ENCODE measurements around the gene BICD1.

DNA sequence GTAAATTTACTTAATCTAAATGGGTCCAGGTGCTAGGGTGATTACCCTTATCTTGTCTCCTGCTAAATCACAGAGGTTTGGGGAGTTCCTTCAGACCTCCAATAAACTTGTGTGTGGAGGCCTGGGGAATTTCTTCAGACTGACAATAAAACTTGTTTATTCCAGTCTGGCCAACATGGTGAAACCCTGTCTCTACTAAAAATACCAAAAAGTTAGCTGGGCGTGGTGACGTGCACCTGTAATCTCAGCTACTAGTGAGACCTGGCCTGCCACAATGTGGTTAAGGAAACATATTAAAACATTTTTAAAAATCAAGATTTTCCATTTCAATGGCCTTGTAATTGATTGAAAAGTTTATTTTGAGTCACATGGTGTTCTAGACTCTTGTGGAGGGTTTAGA, 165.8 kb downstream of the BICD1 start:
- TF ChIP-seq, protein P1, sequence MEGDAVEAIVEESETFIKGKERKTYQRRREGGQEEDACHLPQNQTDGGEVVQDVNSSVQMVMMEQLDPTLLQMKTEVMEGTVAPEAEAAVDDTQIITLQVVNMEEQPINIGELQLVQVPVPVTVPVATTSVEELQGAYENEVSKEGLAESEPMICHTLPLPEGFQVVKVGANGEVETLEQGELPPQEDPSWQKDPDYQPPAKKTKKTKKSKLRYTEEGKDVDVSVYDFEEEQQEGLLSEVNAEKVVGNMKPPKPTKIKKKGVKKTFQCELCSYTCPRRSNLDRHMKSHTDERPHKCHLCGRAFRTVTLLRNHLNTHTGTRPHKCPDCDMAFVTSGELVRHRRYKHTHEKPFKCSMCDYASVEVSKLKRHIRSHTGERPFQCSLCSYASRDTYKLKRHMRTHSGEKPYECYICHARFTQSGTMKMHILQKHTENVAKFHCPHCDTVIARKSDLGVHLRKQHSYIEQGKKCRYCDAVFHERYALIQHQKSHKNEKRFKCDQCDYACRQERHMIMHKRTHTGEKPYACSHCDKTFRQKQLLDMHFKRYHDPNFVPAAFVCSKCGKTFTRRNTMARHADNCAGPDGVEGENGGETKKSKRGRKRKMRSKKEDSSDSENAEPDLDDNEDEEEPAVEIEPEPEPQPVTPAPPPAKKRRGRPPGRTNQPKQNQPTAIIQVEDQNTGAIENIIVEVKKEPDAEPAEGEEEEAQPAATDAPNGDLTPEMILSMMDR (IDR thresholded peaks at IDR 0.05) = no peak
- no peak for TF ChIP-seq POLR2A (IDR thresholded peaks at IDR 0.05)

Data from esophagus squamous epithelium (tissue), 4 donors.